SK-N-SH treated with all-trans-retinoic acid at 6 μM for 48 hours (cell line): ENCODE results near the gene SPATS2.

Experiments used
- ATAC-seq: fragments of 200-7000 bp; cut with Tn5 transposase; 3 replicates; pipeline ENCODE4 v1.9.1; 2020; ENCODE audit warnings: mild to moderate bottlenecking, moderate library complexity
- ARNTL ChIP-seq: fragments of 450-650 bp; formaldehyde crosslinking; IDR thresholded peaks from 2 replicates; pipeline ENCODE4 v1.5.0; 2020; ENCODE audit warnings: low read depth, mild to moderate bottlenecking, moderate library complexity, borderline replicate concordance
- BACH2 ChIP-seq: fragments of 250-450 bp; sonication (Bioruptor Pico); IDR thresholded peaks from 2 replicates; pipeline ENCODE4 v1.9.0; 2021; ENCODE audit warnings: mild to moderate bottlenecking, borderline replicate concordance
- CSDC2 ChIP-seq: fragments of 250-450 bp; sonication (Bioruptor Pico); IDR thresholded peaks from 2 replicates; pipeline ENCODE4 v1.5.0; 2020; ENCODE audit warnings: mild to moderate bottlenecking, moderate library complexity
- ESRRG ChIP-seq: fragments of 250-450 bp; sonication (Bioruptor Pico); IDR thresholded peaks from 2 replicates; pipeline ENCODE4 v1.6.1; 2021; ENCODE audit warnings: mild to moderate bottlenecking
- GLIS3 ChIP-seq: fragments of 250-450 bp; sonication (Bioruptor Pico); IDR thresholded peaks from 2 replicates; pipeline ENCODE4 v1.5.0; 2020; ENCODE audit warnings: mild to moderate bottlenecking, moderate library complexity
- ISL1 ChIP-seq: fragments of 250-450 bp; sonication (Bioruptor Pico); IDR thresholded peaks from 2 replicates; pipeline ENCODE4 v2.1.2; 2022; ENCODE audit warnings: mild to moderate bottlenecking, moderate library complexity
- OSR1 ChIP-seq: fragments of 250-450 bp; sonication (Bioruptor Pico); IDR thresholded peaks from 2 replicates; pipeline ENCODE4 v1.8.0; 2022; ENCODE audit warnings: moderate library complexity, mild to moderate bottlenecking, inconsistent platforms
- PPARA ChIP-seq: fragments of 250-450 bp; sonication (Bioruptor Pico); IDR thresholded peaks from 2 replicates; pipeline ENCODE4 v1.5.0; 2020; ENCODE audit warnings: mild to moderate bottlenecking, borderline replicate concordance
- RARB ChIP-seq: fragments of 250-450 bp; sonication (Bioruptor Pico); IDR thresholded peaks from 2 replicates; pipeline ENCODE4 v1.8.0; 2021; ENCODE audit warnings: mild to moderate bottlenecking, moderate library complexity
- SNAI2 ChIP-seq: fragments of 250-450 bp; sonication (Bioruptor Pico); IDR thresholded peaks from 2 replicates; pipeline ENCODE4 v1.5.0; 2020; ENCODE audit warnings: mild to moderate bottlenecking, moderate library complexity
- TCF4 ChIP-seq: fragments of 250-450 bp; sonication (Bioruptor Pico); IDR thresholded peaks from 2 replicates; pipeline ENCODE4 v1.8.0; 2021; ENCODE audit warnings: mild to moderate bottlenecking, moderate library complexity, borderline replicate concordance
- TOX ChIP-seq: fragments of 250-450 bp; sonication (Bioruptor Pico); IDR thresholded peaks from 2 replicates; pipeline ENCODE4 v1.8.0; 2021; ENCODE audit warnings: mild to moderate bottlenecking, moderate library complexity, borderline replicate concordance
- ZC3H10 ChIP-seq: fragments of 250-450 bp; sonication (Bioruptor Pico); IDR thresholded peaks from 2 replicates; pipeline ENCODE4 v1.5.1; 2021; ENCODE audit warnings: mild to moderate bottlenecking, moderate library complexity
- ZFP3 ChIP-seq: fragments of 250-450 bp; sonication (Bioruptor Pico); IDR thresholded peaks from 2 replicates; pipeline ENCODE4 v1.5.0; 2020; ENCODE audit warnings: mild to moderate bottlenecking, moderate library complexity
- ZFP30 ChIP-seq: fragments of 450-650 bp; formaldehyde crosslinking; IDR thresholded peaks from 2 replicates; pipeline ENCODE4 v1.5.0; 2022; ENCODE audit warnings: mild to moderate bottlenecking, moderate library complexity
- ZNF565 ChIP-seq: fragments of 450-650 bp; formaldehyde crosslinking; conservative IDR thresholded peaks from 2 replicates; pipeline ENCODE4 v1.5.0; 2020; ENCODE audit warnings: low read depth, mild to moderate bottlenecking, moderate library complexity
- ZNF70 ChIP-seq: fragments of 450-650 bp; formaldehyde crosslinking; IDR thresholded peaks from 2 replicates; pipeline ENCODE4 v1.5.0; 2020; ENCODE audit warnings: mild to moderate bottlenecking, moderate library complexity
- ZNF8 ChIP-seq: fragments of 450-650 bp; formaldehyde crosslinking; IDR thresholded peaks from 2 replicates; pipeline ENCODE4 v1.5.0; 2020; ENCODE audit warnings: mild to moderate bottlenecking, moderate library complexity
- TF ChIP-seq, protein P1 (sequence below): fragments of 250-450 bp; sonication (Bioruptor Pico); IDR thresholded peaks from 2 replicates; pipeline ENCODE4 v1.5.0; 2020; ENCODE audit warnings: mild to moderate bottlenecking, moderate library complexity
- TF ChIP-seq, protein P2 (sequence below): fragments of 250-450 bp; sonication (Bioruptor Pico); IDR thresholded peaks from 2 replicates; pipeline ENCODE4 v1.8.0; 2020; ENCODE audit warnings: mild to moderate bottlenecking, moderate library complexity, borderline replicate concordance
- TF ChIP-seq, protein P3 (sequence below): fragments of 250-450 bp; sonication (Bioruptor Pico); IDR thresholded peaks from 2 replicates; pipeline ENCODE4 v1.5.1; 2020; ENCODE audit warnings: low read depth, mild to moderate bottlenecking, moderate library complexity
- TF ChIP-seq, protein P4 (sequence below): fragments of 250-450 bp; sonication (Bioruptor Pico); IDR thresholded peaks from 2 replicates; pipeline ENCODE4 v1.5.1; 2021; ENCODE audit warnings: mild to moderate bottlenecking, moderate library complexity
- TF ChIP-seq, protein P5 (sequence below): fragments of 250-450 bp; sonication (Bioruptor Pico); IDR thresholded peaks from 2 replicates; pipeline ENCODE4 v1.8.0; 2021; ENCODE audit warnings: low read depth, mild to moderate bottlenecking, moderate library complexity, borderline replicate concordance

SPATS2 gene

DNA sequence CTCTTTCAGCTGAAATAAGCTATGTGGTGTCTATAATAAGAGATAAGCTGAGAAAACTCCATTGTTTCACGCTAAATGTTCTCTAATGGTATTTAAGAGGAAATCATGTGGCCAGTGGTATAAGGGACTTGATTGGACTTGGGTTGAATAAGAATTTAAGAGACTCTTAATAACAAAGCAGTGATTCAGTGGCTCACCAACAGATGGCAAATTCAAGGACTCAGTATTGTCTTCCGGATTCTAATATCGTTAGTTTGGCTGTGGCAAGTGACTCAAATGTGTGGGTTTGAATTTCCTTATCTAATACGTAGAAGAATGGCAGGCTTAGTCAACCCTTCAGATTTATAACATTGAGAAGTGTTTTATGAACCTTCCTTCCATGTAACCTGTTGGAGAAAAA is 122.5 kb downstream of the SPATS2 start:
- peak; percentile 58 for ATAC-seq
- TF ChIP-seq ZNF70 (no peak), ARNTL (no peak), GLIS3 (no peak), ESRRG (CRISPR knock-in tag) (no peak), ZFP3 (CRISPR knock-in tag) (no peak), RARB (CRISPR knock-in tag) (no peak), OSR1 (CRISPR knock-in tag) (no peak), ZNF8 (CRISPR knock-in tag) (no peak), CSDC2 (no peak), BACH2 (no peak), ZFP30 (CRISPR knock-in tag) (no peak), SNAI2 (CRISPR knock-in tag) (no peak), ZNF565 (CRISPR knock-in tag) (no peak), TOX (CRISPR knock-in tag) (no peak), ISL1 (peak; percentile 47), ZC3H10 (CRISPR knock-in tag) (0 out of 2 replicates have a peak, but pooled peaks have one; percentile 60)
- TF ChIP-seq, protein P1, sequence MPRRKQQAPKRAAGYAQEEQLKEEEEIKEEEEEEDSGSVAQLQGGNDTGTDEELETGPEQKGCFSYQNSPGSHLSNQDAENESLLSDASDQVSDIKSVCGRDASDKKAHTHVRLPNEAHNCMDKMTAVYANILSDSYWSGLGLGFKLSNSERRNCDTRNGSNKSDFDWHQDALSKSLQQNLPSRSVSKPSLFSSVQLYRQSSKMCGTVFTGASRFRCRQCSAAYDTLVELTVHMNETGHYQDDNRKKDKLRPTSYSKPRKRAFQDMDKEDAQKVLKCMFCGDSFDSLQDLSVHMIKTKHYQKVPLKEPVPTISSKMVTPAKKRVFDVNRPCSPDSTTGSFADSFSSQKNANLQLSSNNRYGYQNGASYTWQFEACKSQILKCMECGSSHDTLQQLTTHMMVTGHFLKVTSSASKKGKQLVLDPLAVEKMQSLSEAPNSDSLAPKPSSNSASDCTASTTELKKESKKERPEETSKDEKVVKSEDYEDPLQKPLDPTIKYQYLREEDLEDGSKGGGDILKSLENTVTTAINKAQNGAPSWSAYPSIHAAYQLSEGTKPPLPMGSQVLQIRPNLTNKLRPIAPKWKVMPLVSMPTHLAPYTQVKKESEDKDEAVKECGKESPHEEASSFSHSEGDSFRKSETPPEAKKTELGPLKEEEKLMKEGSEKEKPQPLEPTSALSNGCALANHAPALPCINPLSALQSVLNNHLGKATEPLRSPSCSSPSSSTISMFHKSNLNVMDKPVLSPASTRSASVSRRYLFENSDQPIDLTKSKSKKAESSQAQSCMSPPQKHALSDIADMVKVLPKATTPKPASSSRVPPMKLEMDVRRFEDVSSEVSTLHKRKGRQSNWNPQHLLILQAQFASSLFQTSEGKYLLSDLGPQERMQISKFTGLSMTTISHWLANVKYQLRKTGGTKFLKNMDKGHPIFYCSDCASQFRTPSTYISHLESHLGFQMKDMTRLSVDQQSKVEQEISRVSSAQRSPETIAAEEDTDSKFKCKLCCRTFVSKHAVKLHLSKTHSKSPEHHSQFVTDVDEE: no peak
- TF ChIP-seq, protein P2, sequence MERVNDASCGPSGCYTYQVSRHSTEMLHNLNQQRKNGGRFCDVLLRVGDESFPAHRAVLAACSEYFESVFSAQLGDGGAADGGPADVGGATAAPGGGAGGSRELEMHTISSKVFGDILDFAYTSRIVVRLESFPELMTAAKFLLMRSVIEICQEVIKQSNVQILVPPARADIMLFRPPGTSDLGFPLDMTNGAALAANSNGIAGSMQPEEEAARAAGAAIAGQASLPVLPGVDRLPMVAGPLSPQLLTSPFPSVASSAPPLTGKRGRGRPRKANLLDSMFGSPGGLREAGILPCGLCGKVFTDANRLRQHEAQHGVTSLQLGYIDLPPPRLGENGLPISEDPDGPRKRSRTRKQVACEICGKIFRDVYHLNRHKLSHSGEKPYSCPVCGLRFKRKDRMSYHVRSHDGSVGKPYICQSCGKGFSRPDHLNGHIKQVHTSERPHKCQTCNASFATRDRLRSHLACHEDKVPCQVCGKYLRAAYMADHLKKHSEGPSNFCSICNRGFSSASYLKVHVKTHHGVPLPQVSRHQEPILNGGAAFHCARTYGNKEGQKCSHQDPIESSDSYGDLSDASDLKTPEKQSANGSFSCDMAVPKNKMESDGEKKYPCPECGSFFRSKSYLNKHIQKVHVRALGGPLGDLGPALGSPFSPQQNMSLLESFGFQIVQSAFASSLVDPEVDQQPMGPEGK (CRISPR knock-in tag): no peak
- TF ChIP-seq, protein P3, sequence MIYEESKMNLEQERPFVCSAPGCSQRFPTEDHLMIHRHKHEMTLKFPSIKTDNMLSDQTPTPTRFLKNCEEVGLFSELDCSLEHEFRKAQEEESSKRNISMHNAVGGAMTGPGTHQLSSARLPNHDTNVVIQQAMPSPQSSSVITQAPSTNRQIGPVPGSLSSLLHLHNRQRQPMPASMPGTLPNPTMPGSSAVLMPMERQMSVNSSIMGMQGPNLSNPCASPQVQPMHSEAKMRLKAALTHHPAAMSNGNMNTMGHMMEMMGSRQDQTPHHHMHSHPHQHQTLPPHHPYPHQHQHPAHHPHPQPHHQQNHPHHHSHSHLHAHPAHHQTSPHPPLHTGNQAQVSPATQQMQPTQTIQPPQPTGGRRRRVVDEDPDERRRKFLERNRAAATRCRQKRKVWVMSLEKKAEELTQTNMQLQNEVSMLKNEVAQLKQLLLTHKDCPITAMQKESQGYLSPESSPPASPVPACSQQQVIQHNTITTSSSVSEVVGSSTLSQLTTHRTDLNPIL (CRISPR knock-in tag): peak; percentile 43; the same call in 1 of the 2 replicates
- TF ChIP-seq, protein P4, sequence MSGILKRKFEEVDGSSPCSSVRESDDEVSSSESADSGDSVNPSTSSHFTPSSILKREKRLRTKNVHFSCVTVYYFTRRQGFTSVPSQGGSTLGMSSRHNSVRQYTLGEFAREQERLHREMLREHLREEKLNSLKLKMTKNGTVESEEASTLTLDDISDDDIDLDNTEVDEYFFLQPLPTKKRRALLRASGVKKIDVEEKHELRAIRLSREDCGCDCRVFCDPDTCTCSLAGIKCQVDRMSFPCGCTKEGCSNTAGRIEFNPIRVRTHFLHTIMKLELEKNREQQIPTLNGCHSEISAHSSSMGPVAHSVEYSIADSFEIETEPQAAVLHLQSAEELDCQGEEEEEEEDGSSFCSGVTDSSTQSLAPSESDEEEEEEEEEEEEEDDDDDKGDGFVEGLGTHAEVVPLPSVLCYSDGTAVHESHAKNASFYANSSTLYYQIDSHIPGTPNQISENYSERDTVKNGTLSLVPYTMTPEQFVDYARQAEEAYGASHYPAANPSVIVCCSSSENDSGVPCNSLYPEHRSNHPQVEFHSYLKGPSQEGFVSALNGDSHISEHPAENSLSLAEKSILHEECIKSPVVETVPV (CRISPR knock-in tag): no peak
- TF ChIP-seq, protein P5, sequence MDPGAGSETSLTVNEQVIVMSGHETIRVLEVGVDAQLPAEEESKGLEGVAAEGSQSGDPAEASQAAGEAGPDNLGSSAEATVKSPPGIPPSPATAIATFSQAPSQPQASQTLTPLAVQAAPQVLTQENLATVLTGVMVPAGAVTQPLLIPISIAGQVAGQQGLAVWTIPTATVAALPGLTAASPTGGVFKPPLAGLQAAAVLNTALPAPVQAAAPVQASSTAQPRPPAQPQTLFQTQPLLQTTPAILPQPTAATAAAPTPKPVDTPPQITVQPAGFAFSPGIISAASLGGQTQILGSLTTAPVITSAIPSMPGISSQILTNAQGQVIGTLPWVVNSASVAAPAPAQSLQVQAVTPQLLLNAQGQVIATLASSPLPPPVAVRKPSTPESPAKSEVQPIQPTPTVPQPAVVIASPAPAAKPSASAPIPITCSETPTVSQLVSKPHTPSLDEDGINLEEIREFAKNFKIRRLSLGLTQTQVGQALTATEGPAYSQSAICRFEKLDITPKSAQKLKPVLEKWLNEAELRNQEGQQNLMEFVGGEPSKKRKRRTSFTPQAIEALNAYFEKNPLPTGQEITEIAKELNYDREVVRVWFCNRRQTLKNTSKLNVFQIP: no peak

DNA sequence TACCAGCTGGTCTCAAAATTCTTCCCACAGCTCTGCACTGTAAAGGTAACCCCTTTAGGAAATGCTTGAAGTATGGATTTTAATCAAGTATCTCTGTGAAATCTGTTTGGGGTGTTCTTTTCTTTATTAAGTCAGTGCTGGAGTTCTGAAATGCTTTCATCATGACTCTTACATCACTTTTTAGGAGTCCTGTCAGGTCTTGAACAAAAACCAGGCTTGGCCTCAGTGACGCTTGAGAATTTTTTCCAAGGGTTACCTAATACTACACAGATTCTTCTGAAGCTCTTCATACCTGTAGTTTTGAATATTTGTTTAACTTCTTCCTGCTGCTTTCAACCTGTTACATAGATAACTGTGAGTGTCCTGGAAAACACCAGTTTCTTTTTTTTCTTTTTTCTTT is 124.6 kb downstream of the SPATS2 start:
- TF ChIP-seq PPARA (CRISPR knock-in tag): no peak
- TF ChIP-seq, protein P3 (CRISPR knock-in tag): peak; percentile 24; the same call in 1 of the 2 replicates
- TF ChIP-seq ZFP30 (CRISPR knock-in tag): no peak
- no peak for TF ChIP-seq ZFP3 (CRISPR knock-in tag)
- TF ChIP-seq ZNF565 (CRISPR knock-in tag): no peak
- no peak for TF ChIP-seq OSR1 (CRISPR knock-in tag)
- TF ChIP-seq ISL1: peak; percentile 19; the same call in 1 of the 2 replicates
- TF ChIP-seq ZNF8 (CRISPR knock-in tag): no peak
- no peak for TF ChIP-seq TCF4
- ATAC-seq: peak; percentile 58
